GM04504 (cell line): ENCODE measurements around the gene RAD51.

ENCODE experiments used
- DNase-seq: peaks from one replicate; pipeline ENCODE4 v3.0.0-alpha.2; 2012; ENCODE audit warnings: low read depth

Gene RAD51

GRCh38 chr15:40722354-40722753, 27.4 kb downstream of the RAD51 start:
- DNase-seq = no peak

- DNase-seq = peak; percentile 9
Observed at GRCh38 chr15:40722934-40723333, 28.0 kb downstream of the RAD51 start.

- DNase-seq = no peak
Observed at GRCh38 chr15:40723919-40724318, 28.9 kb downstream of the RAD51 start.

- DNase-seq = no peak
Observed at GRCh38 chr15:40731034-40731433, 36.1 kb downstream of the RAD51 start.

GRCh38 chr15:40736575-40736974, 41.6 kb downstream of the RAD51 start:
- no peak for DNase-seq

GRCh38 chr15:40737048-40737447, 42.1 kb downstream of the RAD51 start:
- no peak for DNase-seq

GRCh38 chr15:40739047-40739446, 44.1 kb downstream of the RAD51 start:
- DNase-seq = no peak

GRCh38 chr15:40739854-40740253, 44.9 kb downstream of the RAD51 start:
- DNase-seq = no peak

- DNase-seq = no peak
Observed at GRCh38 chr15:40743485-40743901, 48.5 kb downstream of the RAD51 start.

- DNase-seq = peak; percentile 60
Observed at GRCh38 chr15:40743921-40744814, 49.2 kb downstream of the RAD51 start.

- DNase-seq = no peak
Observed at GRCh38 chr15:40744815-40745152, 49.8 kb downstream of the RAD51 start.

- no peak for DNase-seq
Observed at GRCh38 chr15:40746916-40747418, 52.0 kb downstream of the RAD51 start.

- no peak for DNase-seq
Observed at GRCh38 chr15:40747685-40748631, 53.0 kb downstream of the RAD51 start.

- no peak for DNase-seq
Observed at GRCh38 chr15:40749151-40749630, 54.2 kb downstream of the RAD51 start.

GRCh38 chr15:40750885-40751284, 55.9 kb downstream of the RAD51 start:
- no peak for DNase-seq

GRCh38 chr15:40751745-40752144, 56.8 kb downstream of the RAD51 start:
- DNase-seq = no peak

- DNase-seq = no peak
Observed at GRCh38 chr15:40754574-40754882, 59.6 kb downstream of the RAD51 start.

GRCh38 chr15:40754883-40755811, 60.2 kb downstream of the RAD51 start, which contains the start of gene RMDN3:
Gene RMDN3, minus strand, starts transcription at chr15:40755254. Its CDS starts 471 bp downstream, at chr15:40754783.
- DNase-seq = peak; percentile 79

GRCh38 chr15:40755812-40756208, 60.8 kb downstream of the RAD51 start:
- DNase-seq = no peak

- no peak for DNase-seq
Observed at GRCh38 chr15:40756938-40757337, 62.0 kb downstream of the RAD51 start.

GRCh38 chr15:40759961-40760360, 65.0 kb downstream of the RAD51 start:
- DNase-seq = no peak
